Skeletal muscle tissue (tissue), 4 donors: ENCODE data around the gene DLGAP4. TPM values are rescaled to one million over a fixed set of nuclear protein-coding genes. Genes with fewer than 3 reads are reported as not detected.

Source experiments
- H3K27ac ChIP-seq: one replicate; pipeline ENCODE4 v1.7.0; 2013; ENCODE audit warnings: mild to moderate bottlenecking, low read depth, low read length, inconsistent platforms
- H3K27me3 ChIP-seq, 3 donors: one replicate each; pipeline ENCODE4 v1.7.0; 2013; ENCODE audit warnings: low read length in 3 of 3; ENCODE audit not compliant: control insufficient read depth in 3 of 3, insufficient read depth in 3 of 3
- H3K36me3 ChIP-seq, 3 donors: one replicate each; pipeline ENCODE4 v1.7.0; 2013; ENCODE audit warnings: low read length in 3 of 3; ENCODE audit not compliant: control insufficient read depth in 3 of 3, insufficient read depth in 3 of 3
- H3K4me1 ChIP-seq, 3 donors: one replicate each; pipeline ENCODE4 v1.7.0; 2013; ENCODE audit warnings: low read length in 3 of 3, mild to moderate bottlenecking in 3 of 3; ENCODE audit not compliant: control insufficient read depth in 3 of 3, insufficient read depth in 3 of 3
- H3K4me3 ChIP-seq, 3 donors: one replicate each; pipeline ENCODE4 v1.7.0; 2013; ENCODE audit warnings: low read length in 3 of 3
- H3K9ac ChIP-seq, 3 donors: one replicate each; pipeline ENCODE4 v1.7.0; 2013; ENCODE audit warnings: low read length in 3 of 3, mild to moderate bottlenecking in 3 of 3, moderate library complexity in 2 of 3, low read depth in 1 of 3
- H3K9me3 ChIP-seq, 3 donors: one replicate each; pipeline ENCODE4 v1.7.0; 2013; ENCODE audit warnings: low read length in 3 of 3; ENCODE audit not compliant: control insufficient read depth in 3 of 3
- total RNA-seq: library from RNA; depleted of rRNA; stranded (reverse); fragments of >200 nt; gene quantifications from one replicate; pipeline ENCODE4 v1.2.3, GENCODE V29; 2014
- donor health status: Osteomylitis.

DLGAP4 gene
- total RNA-seq, 1 donor from 2014 or later = 6.8 TPM

GRCh38 chr20:36367370-36367745 lies 61.2 kb downstream of the DLGAP4 start:
- peaks cover 2 to 27% (median 24%) of the 10 kb centered on the region in 3 donors for H3K27me3 ChIP-seq
- no peak overlapping the region for H3K4me3 ChIP-seq
- H3K4me1 ChIP-seq = no peaks in the 10 kb centered on the region
- H3K36me3 ChIP-seq = no peaks in the 10 kb centered on the region
- H3K9ac ChIP-seq = no peak overlapping the region
- no peak overlapping the region for H3K27ac ChIP-seq
- no peaks in the 10 kb centered on the region for H3K9me3 ChIP-seq

GRCh38 chr20:36367907-36368799 lies 62.0 kb downstream of the DLGAP4 start:
- Histone ChIP-seq H3K4me1 (no peaks in the 10 kb centered on the region), H3K9ac (no peak overlapping the region), H3K9me3 (no peaks in the 10 kb centered on the region), H3K27me3 (peaks cover 2 to 28% (median 24%) of the 10 kb centered on the region in 3 donors), H3K4me3 (no peak overlapping the region), H3K36me3 (no peaks in the 10 kb centered on the region), H3K27ac (no peak overlapping the region)

DNA sequence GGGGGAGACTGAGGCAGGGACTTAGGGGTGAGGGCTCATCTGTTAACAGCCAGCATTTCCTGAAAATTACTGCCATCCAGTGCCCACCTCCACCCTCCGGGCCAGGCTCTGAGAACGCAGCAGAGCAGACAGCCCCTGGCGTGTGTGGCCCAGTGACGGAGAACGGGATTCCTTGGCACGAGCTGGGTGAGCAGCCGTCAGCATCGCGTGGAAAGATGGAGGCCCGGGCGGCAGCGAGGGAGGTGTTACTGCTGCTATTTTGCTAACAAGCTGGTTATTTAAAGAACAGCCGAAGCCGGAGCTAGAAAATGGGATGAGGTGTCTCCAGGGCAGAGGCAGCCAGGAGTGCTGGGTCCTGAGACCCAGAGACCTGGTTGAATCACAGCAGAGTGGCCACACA lies 62.7 kb downstream of the DLGAP4 start:
- no peak overlapping the region for H3K4me3 ChIP-seq
- H3K4me1 ChIP-seq = no peaks in the 10 kb centered on the region
- H3K9ac ChIP-seq = no peak overlapping the region
- H3K9me3 ChIP-seq = no peaks in the 10 kb centered on the region
- no peaks in the 10 kb centered on the region for H3K36me3 ChIP-seq
- peaks cover 2 to 31% (median 24%) of the 10 kb centered on the region in 3 donors for H3K27me3 ChIP-seq
- no peak overlapping the region for H3K27ac ChIP-seq

- no peaks in the 10 kb centered on the region for H3K9me3 ChIP-seq
Measured at GRCh38 chr20:36369739-36370138, 63.6 kb downstream of the DLGAP4 start.

GRCh38 chr20:36370991-36371790 lies 65.1 kb downstream of the DLGAP4 start:
- H3K4me1 ChIP-seq = no peaks in the 10 kb centered on the region
- no peak overlapping the region for H3K4me3 ChIP-seq
- no peaks in the 10 kb centered on the region for H3K9me3 ChIP-seq
- no peaks in the 10 kb centered on the region for H3K36me3 ChIP-seq
- H3K27ac ChIP-seq = no peak overlapping the region
- no peak overlapping the region for H3K9ac ChIP-seq
- peaks cover 6 to 45% (median 41%) of the 10 kb centered on the region in 3 donors for H3K27me3 ChIP-seq

More at GRCh38 chr20:36369739-36370138, 63.6 kb downstream of the DLGAP4 start:
- no peak overlapping the region for H3K9ac ChIP-seq
- H3K4me3 ChIP-seq = no peak overlapping the region
- H3K27ac ChIP-seq = no peak overlapping the region
- no peaks in the 10 kb centered on the region for H3K4me1 ChIP-seq
- peaks cover 2 to 37% (median 31%) of the 10 kb centered on the region in 3 donors for H3K27me3 ChIP-seq
- no peaks in the 10 kb centered on the region for H3K36me3 ChIP-seq

- Histone ChIP-seq H3K27me3 (peaks cover 11 to 43% (median 41%) of the 10 kb centered on the region in 3 donors), H3K4me3 (no peak overlapping the region), H3K36me3 (no peaks in the 10 kb centered on the region), H3K4me1 (no peaks in the 10 kb centered on the region), H3K9ac (no peak overlapping the region), H3K27ac (no peak overlapping the region), H3K9me3 (no peaks in the 10 kb centered on the region)
Measured at GRCh38 chr20:36372666-36373065, 66.5 kb downstream of the DLGAP4 start.

- H3K4me1 ChIP-seq = no peaks in the 10 kb centered on the region
Measured at GRCh38 chr20:36373089-36373488, 67.0 kb downstream of the DLGAP4 start.

DNA sequence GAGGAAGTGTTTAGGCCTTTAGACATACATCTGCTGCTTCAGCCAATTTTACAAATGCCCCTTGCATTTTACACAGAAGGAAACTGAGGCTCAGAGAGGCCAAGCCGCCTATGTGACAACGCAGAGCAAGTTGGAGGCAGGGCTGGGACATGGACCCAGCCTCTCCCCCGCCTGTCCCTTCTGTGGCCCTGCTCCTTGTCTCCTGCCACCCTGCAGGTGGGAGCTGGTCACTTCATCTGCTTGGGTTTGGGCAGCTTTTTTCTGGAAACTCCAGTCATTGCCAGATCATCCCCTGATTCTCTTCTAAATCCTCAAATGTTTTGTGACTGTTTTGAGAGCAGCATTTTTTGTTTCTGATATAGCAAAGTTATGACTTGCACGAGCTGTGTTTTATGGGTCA lies 68.9 kb downstream of the DLGAP4 start:
- Histone ChIP-seq H3K27ac (no peak overlapping the region), H3K4me1 (no peaks in the 10 kb centered on the region), H3K36me3 (no peaks in the 10 kb centered on the region), H3K4me3 (no peak overlapping the region), H3K9ac (no peak overlapping the region), H3K9me3 (no peaks in the 10 kb centered on the region), H3K27me3 (peaks cover 14 to 44% (median 43%) of the 10 kb centered on the region in 3 donors)

More at GRCh38 chr20:36373089-36373488, 67.0 kb downstream of the DLGAP4 start:
- no peaks in the 10 kb centered on the region for H3K36me3 ChIP-seq
- H3K27me3 ChIP-seq = peaks cover 11 to 43% (median 41%) of the 10 kb centered on the region in 3 donors
- no peak overlapping the region for H3K4me3 ChIP-seq
- no peak overlapping the region for H3K9ac ChIP-seq
- H3K9me3 ChIP-seq = no peaks in the 10 kb centered on the region
- H3K27ac ChIP-seq = no peak overlapping the region

GRCh38 chr20:36377348-36378326 lies 71.5 kb downstream of the DLGAP4 start:
- no peaks in the 10 kb centered on the region for H3K36me3 ChIP-seq
- peaks cover 12 to 44% (median 37%) of the 10 kb centered on the region in 3 donors for H3K27me3 ChIP-seq
- H3K9me3 ChIP-seq = peaks cover 0 to 2% (median 0%) of the 10 kb centered on the region in 3 donors
- H3K4me1 ChIP-seq = no peaks in the 10 kb centered on the region
- no peak overlapping the region for H3K9ac ChIP-seq
- H3K27ac ChIP-seq = no peak overlapping the region
- H3K4me3 ChIP-seq = no peak overlapping the region
